GM21619 (cell line): ENCODE measurements around the gene CLSTN2.

ENCODE experiments used
- ATAC-seq: cut with Tn5 transposase; IDR thresholded peaks from one replicate; pipeline ENCODE4 v1.9.1; 2021; ENCODE audit not compliant: unreplicated experiment

Gene CLSTN2

DNA sequence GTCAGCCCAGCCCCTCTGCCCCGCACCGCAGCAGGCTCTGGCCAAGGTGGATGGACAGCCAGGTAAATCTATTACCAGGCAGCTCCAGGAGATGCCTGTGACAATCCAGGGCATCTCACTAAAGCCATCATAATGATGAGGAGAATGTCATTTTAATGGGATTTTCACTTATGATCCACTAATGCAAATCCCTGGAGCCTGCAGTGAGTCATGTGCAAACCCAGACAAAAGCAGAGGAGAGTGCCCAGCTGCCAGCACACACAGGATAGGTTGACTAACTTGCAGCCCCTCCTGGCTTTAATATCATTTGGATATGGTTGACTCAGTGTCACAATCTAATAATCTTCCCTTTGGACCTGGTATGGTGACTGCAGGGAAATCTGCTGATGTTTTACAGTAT, 536.0 kb downstream of the CLSTN2 start:
- no peak for ATAC-seq

DNA sequence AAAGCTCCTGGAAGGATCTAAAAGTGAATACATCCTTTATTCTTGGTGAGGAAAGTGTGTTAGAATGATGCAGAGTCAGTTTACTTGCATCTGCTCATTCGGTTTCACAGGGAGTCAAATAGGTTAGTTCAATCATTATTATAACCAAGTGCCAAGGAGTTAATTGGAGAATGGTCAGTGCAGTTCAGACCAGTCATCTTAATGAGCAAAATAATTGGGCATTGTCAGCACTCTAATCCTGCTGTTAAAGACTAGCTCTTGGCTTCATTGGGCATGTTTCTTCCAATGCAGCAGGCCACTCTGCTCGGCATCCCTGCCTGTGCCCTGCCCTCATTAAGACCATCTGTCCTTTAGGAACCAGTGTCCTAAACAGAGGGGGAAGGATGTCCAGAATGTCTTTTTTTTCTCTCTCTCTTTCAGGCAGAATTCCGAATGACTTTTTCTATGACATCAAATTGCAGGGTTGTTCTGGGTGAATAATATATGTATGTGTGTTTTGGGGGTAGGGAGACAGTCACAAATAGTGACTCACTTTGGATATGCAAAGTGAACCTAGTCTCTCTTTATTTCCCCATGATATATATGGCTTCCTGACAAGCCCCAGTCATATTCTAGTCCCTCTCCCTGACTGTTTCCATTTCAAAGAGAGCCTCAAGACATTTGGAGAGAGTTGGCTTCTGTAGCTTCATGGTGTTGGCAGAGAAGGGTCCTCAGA, 537.5 kb downstream of the CLSTN2 start:
- ATAC-seq, result no peak

DNA sequence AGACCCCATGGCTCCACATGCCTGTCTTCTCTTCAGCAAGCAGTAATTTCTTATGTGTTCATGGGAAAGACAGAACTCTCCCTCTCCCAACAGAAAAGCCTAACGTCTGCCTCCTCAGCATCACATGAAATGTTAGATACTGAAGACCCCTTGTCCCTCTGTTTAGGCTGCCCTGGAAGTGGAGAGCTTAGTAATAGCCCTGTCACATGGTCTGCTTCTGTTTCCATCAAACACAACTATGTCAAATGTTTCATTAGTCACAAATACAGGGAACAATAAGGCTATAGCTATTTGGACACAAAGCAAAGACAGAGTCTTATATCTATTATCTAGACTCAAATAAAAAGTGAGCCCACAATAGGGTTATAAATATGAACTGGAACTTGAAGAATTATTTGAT, 552.6 kb downstream of the CLSTN2 start:
- no peak for ATAC-seq

DNA sequence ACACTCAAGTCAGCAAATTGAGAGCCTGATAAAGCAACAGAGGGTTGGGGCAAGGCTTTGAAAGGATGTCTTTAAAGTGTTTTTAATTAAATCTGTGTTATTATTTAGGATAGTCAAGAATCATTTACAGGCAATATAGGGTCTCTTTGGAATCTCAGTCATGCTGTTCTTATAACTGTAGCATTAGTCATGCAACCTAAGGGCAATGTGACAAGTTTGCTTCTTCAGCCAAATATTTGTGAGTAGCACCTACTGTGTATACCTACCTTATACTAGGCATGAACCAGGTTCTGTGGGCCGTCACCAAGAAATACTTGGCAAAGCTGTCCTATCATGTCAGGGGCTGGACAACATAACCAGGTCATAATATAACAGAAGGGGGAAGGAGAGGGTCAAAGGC, 558.3 kb downstream of the CLSTN2 start:
- ATAC-seq, result no peak

DNA sequence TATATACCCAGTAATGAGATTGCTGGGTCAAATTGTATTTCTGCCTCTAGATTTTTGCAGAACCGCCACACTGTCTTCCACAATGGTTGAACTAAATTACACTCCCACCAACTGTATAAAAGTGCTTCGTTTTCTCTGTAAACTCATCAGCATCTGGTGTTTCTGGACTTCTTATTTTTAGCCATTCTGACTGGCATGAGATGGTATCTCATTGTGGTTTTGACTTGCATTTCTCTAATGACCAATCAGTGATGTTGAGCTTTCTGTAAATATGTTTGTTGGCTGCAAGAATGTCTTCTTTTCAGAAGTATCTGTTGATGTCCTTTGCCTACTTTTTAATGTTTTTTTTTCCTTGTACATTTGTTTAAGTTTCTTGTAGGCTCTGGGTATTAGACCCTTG, 560.0 kb downstream of the CLSTN2 start:
- no peak for ATAC-seq

DNA sequence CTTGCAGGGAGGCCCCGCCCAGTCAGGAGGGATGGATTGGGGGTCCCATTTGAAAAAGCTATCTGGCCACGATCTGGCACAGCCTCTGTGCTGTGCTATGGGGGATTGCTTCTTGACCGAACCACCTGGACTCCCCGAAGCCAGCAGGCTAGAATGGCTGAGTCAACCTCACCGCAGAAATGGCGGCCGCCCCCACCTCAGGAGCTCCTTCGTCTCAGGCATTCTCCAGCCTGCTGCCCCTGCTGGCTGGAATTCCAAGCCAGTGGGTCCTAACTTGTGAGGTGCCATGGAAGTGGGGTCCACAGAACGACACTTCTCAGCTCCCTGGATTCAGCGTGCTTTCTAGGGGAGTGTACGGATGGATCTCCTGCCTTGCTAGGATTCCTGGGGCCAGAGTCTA, 562.3 kb downstream of the CLSTN2 start:
- ATAC-seq, result no peak

DNA sequence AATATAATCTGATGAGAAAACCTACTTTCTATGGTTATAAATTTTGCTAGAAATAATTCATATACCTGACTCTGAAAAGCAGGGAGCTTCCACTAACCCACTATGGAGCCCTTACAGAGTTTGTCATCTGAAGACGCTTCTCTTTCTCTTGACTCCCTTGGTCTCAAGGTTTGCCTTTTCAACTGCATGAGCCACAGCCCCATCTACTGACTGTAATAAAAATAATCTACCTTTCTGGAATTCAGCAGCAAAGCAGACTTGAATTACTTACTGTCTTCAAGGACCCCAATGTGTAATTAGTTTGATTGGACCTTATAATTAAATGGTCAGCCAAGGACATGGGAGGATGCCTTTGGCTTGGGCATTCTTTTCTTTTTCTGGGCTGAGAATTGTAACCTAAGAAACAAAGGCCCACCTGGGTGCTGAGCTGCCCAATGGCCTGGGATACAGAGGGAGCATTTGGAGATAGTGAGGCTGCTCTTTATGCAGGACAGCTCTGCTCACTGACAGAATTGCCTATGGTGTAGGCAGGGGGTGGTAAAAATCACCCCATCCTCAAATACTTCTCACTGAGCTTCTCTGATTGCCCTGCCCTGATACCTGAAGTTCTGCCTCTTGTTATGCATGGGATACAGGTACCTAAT, 564.3 kb downstream of the CLSTN2 start:
- no peak for ATAC-seq

DNA sequence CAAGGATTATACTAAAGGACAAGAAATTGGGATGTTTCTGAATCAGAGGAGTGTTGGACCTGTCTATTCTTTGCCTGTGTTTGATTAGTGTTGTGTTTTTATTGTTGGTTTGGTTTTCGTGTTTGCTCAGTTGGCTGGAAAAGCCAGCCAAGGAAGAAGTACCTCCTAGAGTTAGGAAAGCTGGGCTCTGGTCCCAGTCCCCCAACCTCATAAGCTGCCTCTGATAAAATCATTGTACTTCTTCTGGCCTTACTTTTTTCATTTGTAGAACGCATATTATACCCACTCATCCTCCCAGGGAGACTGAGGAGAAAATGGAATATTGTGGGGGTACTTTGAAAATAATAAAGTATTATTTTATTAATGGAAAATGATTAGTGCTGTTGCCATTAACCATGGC, 565.5 kb downstream of the CLSTN2 start:
- no peak for ATAC-seq

DNA sequence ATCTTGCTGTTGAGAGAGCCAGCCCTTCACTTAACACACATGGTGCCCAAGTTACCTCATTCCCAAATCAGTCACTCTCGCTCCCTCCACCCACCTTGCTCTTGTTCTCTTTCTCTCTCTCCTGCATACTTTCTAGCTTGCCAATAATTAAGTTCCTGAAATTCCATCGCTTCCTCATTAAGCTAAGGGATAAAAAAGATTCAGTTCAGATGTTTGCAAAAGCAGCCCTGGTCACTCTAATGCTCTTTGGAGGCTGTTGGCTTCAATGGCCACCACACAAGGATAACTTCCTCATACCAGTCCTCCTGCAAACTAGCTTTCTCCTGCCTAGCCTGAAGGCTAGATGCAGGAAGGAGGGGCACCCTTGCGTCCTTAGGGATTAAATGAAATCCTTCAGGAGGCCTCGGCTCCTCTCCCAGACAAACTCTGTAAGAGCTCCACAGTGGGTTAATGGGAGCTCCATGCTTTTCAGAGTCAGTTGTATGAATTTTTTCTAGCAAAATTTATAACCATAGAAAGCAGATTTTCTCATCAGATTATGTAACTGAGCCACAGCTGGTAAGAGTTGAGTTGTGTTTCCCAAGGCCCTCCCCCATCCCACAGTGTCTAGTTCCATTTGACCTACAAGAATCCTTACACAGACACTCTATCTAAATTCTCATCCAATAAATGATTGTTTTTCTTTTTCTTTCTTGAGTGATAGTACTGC, 566.2 kb downstream of the CLSTN2 start:
- ATAC-seq, result no peak

DNA sequence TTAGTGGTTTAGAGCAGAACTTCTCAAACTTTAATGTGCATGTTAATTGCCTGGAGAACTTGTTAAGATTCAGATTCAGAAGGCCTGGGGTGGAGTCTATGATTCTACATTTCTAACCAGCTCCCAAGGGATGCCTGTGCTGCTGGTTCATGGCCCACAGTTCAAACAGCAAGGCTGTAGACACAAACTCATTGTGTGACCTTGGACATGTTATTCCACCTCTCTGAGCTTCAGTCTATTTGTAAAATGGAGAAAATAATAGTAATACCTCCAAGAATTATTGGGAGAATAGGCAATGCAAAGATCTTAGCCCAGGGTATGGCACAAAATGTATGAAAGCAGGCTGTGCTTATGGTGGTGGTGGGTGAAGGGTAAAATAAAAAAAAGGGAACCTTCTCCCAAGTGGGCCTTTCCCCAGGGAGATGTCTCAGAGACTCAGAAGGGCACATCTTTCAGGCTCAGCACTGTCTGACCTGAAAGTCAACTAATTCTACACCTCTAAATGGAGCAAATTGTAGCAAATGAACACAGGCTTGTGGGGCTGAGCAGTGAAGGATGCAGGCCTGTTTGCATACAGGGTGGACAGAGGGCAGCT, 566.9 kb downstream of the CLSTN2 start:
- ATAC-seq, result no peak

DNA sequence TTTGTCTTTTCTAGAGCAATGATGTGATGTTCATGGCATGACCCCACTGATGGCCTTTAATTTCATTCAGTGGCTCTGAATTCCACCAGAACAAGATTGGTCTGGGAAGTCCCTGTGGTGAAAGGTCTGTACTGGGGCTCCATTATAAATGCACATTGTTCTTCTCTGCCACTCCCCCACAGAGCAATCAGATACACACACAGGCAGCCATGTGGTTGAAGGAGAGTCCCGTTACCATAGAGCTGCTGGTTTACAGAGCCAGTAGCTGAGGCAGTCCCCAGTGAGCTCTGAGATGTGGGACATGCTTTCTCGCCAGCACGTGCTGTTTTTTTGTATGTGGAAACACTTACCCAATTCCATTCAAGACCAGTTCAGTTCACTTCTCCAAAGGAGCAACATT, 570.2 kb downstream of the CLSTN2 start:
- ATAC-seq, result peak; percentile 70

DNA sequence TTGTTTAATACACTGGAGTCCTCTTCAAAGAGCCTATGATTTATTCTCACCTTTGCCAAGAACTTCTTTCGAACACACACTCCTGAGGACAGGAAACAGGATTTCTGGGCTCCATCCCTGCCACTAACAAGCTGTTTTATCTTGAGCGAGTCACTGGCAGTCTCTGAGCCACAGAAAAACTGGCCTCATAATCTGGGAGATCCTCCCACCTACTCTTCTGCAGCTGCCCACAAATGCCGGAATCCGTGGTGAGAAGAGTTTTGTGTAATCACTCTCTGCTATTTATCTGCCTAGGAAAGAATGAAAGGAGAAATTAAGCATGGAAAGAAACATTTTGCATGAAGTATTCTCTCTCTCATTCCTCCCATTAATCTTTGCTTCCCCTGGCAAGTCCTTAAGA, 570.9 kb downstream of the CLSTN2 start:
- ATAC-seq, result no peak

DNA sequence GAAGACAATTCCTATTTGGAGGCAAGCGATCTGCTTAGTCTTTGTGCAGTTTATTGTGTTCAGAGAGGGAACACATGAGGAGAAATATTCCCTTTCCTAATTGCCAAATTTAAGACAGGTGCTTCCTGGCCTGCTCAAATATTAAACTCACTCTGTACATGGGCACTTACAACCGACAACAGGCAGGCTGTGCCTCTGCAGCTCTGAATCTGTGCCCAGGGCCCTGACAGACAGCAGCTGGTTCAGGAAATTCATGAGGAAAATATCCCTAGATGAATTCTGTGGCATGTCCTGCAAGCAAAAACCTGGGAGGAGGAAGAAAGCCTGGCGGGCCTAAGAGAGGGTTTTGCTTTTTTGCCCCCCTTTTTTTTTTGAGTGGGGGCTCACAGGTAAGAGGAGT, 573.6 kb downstream of the CLSTN2 start:
- no peak for ATAC-seq

DNA sequence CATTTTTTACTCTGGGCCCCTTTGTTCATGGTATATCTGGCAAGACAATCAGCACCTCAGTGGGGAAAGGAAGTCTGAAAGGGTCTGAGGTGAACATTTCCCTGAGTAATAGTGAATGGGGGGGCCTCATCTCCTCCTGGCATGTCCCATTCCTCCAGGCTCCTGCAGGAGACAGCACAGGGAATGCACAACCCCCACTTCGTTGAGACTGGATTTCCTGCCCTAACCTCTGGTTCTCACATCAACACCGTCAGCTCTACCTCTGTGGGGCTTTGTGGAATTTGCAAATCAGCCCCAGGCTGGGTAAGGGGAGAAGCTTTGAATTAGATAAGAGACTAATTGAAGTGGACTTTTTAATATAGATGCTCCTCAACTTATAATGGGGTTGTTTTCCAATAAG, 574.5 kb downstream of the CLSTN2 start:
- no peak for ATAC-seq

DNA sequence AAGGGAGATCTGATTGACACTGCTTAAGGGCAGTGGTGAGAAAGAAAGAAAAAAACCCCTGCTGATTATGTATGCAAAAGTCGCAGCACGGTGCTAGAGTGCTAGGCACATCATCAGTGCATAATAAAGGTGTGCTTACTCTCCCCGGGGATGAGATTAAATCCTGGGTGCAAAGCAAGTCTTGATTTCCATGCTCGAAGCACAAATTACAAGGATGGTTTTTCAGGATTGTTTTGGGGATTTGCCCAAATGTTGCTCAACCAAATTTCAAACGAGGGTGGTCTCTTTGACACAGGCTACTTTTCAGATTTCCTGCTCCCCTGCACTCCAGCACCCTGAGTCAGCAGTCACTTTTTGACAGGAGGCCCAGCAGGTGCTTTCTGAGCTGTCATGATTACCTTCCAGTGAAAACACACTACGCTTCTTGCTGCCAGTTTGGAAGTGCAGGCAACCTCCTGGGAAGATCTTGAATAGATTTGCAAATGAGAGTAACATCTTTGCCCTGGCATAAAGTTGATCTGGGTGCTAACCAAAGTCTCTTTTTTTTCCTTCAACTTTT, 575.4 kb downstream of the CLSTN2 start:
- ATAC-seq, result no peak

DNA sequence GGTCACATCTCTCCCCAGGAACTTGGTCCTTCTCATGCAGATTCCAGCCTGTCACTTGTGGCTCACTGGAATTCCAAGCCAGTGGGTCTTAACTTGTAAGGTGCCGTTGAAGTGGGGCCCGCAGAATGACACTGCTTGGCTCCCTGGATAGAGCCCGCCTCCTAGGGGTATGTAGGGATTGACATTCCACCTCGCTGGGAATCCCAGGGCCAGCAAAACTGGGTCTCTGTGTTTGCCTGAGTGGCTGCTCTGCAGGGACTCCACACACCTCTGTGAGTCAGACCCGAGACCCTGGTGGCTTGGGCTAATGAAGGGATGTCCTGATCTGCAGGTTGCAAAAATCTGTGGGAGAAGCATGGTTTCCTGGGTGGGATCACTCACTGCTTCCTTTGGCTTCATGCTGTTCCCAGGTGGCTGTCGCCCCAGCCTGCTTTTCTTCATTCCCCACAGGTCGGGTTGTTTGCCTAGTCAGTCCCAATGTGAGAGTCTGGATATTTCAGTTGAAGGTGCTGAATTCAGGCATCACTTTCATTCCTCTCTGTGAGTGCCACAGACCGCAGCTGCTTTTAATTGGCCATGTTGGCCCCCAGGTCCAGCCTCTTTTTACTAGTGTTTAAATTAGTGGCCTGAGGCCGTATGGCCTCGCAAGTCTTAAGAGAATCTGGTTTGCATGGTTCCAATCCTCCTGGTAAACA, 586.9 kb downstream of the CLSTN2 start:
- ATAC-seq, result no peak

DNA sequence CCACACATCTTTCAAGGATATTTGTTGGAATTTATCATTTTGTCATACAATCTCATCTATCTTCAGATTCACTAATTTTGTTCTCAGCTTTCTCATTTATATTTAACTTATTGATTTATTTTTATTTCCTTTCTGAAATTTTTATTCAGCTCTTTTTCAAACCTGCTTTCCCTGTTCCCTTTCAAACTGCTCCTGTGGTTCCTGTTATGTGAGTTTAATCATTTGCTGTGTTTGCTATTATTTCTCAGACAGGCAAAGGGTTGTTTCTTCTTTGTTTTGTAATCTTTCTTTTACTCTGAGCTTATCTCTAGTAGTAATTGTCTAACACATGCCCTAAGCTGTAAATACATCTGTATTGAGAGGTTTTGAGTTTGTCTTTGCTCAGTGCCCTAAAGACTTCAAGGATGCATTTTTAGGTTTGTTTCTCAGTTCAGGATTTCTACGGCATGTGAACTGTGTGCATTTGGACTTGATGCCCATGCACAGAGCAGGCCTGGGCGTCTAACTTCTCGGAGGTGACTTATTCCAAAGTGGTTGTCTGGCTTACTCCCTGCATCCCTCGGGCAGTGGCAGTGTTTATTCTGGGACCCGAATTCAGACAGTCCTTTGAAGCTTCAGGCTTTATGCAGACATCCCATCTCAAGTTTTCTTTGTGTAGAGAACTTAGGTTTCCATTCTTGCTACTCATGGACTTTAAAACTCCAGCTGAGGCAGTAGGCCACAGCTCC, 587.8 kb downstream of the CLSTN2 start:
- no peak for ATAC-seq

DNA sequence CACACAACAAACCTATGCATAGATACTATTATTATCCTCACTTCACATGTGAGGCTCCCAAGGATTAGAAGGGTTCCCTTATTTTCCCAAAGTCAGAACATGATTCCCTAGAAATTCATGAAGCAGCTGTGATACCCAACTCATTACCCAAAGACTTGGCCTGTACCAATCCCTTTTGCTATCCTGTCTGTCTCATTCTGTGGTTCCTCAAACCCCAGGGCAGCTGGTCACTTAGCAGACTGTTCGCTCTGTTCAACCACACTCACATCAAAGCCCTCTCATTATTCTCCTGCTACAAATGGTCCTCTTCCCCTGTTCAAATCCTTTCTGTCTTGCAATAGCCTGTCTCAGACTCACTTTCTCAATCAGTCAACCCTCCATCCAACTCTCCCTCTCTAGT, 588.6 kb downstream of the CLSTN2 start:
- ATAC-seq, result no peak

DNA sequence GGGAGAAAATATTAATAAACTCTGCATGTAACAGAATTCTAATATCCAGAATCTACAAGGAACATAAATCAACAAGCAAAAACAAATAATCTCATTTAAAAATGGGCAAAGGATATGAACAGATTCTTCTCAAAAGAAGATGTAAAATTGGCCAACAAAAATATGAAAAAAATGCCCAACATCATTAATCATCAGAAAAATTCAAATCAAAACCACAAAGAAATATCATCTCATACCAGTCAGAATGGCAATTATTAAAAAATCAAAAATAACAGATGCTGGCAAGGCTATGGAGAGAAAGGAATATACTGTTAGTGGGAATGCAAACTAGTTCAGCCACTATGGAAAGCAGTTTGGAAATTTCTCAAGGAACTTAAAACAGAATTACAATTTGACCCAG, 592.2 kb downstream of the CLSTN2 start:
- ATAC-seq, result no peak

DNA sequence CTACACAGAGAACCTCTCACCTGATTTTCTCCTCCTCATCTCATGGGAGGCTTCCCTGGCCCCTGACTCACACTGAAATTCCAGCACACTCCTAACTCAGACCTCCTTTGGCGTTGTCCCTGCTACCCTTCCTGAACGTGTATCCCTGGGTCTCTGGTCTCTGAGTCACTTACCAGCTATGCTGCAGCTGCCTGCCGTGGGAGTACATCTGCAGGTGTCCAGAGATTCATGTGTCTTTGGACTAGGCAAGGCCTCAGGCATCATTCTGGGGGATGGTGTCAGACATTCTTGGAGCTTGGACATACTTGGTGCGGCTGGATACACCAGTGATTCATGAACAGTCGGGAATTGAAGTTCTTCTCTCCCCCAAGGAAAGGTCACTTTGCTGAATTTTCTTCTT, 594.1 kb downstream of the CLSTN2 start:
- ATAC-seq, result no peak
